HTR-8/SVneo (cell line): ENCODE results near the gene DRC7.
"Not testable (repeated sequence)": the region's sequence is repeated elsewhere in the genome, so short reads cannot be mapped to it uniquely, and the experiment has no call there.

ENCODE experiments used
- DNase-seq: peaks from one replicate; pipeline ENCODE4 v3.0.0; 2011; ENCODE audit warnings: low spot score, mixed read lengths; ENCODE audit not compliant: insufficient read length
- FAIRE-seq: peaks from 2 replicates; lab custom pipeline; 2011; peaks lifted over from hg19 to GRCh38; lab: Jason Lieb, UNC

DRC7 gene

DNA sequence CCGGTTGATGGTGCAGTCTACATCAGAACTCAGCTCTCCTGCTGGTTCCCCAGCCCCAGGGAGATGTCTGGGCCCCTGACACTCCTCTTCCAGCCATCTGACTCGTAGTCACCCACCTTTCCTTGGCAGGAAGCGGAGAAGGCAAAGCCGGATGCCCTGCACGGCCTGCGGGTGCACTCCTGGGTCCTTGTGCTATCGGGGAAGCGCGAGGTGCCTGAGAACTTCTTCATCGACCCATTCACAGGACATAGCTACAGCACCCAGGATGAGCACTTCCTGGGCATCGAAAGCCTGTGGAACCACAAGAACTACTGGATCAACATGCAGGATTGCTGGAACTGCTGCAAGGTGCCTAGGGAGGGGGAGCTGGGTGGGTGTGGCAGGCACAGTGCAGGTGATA lies 12.7 kb downstream of the DRC7 start:
- FAIRE-seq (no peak), DNase-seq (no peak)

DNA sequence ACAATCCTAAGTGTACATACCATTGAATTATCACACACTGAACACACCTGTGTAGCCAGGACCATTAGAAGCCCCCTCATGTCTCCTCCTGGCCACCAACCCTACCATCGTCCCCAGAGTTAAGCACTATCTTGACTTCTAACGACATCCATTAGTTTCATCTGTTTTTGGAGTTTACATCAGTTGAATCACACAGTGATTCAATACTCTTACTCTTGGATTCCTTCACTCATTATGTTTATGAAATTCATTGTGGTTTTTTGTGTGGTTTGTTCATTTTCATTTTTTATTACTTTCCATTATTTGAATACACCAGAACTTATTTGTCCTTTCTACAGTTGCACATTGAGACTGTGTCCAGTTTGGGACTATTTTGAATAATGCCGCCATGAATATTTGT lies 13.6 kb downstream of the DRC7 start:
- FAIRE-seq = no peak

DNA sequence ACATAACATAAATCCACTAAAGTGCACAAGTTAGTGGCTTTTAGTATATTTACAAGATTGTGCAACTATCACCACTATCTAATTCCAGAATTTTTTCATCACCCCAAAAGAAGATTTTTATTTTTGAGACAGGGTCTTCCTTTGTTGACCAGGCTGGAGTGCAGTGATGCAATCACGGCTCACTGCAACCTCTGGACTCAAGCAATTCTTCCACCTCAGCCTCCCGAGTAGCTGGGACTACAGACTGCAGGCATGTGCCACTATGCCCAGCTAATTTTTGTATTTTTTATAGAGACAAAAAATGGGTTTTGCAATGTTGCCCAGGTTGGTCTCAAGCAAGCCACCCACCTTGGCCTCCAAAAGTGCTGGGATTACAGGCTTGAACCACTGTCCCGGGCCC lies 15.1 kb downstream of the DRC7 start:
- FAIRE-seq (no peak), DNase-seq (no peak)

More for the DNA sequence above, 13.6 kb downstream of the DRC7 start:
- DNase-seq = no peak

DNA sequence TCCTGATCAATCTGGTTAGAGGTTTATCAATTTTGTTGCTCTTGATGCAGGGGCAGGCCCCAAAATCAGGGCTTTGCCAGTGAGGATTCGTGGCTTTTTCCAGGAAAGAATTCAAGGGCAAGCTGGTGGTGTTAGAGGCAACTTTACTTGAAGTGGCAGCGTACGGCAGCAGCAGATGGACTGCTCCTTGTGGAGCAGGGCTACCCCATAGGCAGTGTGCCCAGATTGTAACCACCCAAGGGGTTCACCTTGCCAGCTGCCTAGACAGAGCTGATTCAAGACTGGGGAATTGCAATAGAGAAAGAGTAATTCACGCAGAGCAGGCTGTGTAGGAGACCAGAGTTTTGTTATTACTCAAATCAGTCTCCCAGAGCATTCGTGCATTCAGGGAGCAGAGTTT lies 16.7 kb downstream of the DRC7 start:
- FAIRE-seq = no peak
- no peak for DNase-seq

DNA sequence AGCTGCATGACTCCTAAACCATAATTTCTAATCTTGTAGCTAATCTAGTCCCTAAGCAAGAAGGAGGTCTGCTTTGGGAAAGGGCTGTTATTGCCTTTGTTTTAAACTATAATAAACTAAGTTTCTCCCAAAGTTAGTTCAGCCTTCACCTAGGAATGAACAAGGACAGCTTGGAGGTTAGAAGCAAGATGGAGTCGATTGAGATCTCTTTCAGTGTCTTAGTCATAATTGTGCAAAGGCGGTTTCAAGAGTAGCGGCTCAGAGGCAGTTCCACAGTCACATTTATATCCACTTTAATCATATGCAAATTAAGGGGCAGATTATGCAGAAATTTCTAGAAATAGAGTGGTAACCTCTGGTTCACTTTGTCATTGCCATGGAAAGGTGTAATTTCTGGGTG lies 17.4 kb downstream of the DRC7 start:
- FAIRE-seq (no peak), DNase-seq (no peak)

DNA sequence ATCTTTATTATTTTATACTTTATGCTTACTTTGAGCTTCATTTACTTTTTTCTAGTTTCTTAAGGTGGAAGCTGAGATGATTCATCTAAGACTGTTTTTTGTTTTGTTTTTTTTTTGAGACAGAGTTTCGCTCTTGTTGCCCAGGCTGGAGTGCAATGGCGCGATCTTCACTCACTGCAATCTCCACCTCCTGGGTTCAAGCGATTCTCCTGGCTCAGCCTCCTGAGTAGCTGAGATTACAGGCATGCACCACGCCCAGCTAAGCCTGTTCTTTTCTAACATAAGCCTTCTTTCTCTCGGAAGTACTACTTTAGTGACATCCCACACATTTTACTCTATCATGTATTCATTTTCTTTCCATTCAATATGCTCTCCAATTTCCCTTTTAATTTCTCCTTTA lies 18.0 kb downstream of the DRC7 start:
- FAIRE-seq, DNase-seq: not testable (repeated sequence)

DNA sequence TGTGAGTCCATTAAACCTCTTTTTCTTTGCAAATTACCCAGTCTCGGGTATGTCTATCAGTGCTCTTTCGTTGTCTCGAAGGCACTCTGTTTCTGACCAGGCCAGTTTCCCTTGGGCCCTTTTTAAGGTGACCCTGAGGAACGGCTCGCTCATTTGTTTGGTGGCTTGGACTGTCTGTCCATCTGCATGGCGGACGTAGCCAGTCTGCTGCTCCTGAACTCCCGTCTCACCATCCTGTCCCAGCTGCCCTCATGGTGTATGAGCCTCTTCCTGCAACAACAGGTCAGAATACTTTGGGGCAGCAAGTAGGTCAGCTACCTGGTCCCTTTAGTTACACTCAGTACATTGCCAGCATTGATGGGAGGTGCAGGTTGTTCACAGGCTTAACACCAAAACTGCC lies 19.0 kb downstream of the DRC7 start:
- FAIRE-seq (peak; percentile 36), DNase-seq (no peak)

DNA sequence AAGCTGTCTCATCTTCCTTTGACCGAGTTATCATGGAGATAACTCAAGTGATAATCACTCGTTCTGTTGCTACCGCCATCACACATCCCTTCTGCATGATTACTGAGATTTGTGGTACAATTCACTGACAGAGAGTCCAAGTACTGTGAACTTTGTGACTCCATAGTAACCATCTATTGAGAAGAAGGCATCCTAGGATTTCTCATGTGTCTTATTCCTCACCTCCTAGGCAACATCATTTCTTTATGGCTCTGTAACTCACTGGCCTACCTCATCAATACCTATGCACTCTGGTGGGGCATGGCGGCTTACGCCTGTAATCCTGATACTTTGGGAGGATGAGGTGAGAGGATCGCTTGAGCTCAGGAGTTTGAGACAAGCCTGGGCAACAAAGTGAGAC lies 19.4 kb downstream of the DRC7 start:
- peak; percentile 13 for FAIRE-seq
- no peak for DNase-seq

DNA sequence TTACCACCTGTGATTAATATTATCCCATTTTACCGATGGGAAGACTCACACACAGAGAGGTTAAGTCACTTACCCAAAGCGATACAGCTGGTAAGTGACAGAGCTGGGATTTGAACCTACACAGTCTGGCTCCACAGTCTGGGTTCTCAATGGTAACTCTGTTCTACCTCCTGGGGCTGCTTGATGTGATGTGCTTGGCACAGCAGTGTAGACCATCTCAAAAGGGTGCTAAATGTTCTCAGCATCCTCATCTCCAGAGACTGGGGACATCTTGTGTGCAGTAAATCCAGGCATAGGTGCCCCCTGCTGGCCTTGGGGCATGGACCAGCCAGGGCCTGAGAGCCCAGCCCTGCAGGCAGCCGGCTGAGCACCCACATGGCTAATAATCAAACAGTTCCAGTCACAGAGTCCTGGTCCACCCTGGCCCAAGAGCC lies 25.6 kb downstream of the DRC7 start:
- FAIRE-seq (peak; percentile 84), DNase-seq (peak; percentile 66)

DNA sequence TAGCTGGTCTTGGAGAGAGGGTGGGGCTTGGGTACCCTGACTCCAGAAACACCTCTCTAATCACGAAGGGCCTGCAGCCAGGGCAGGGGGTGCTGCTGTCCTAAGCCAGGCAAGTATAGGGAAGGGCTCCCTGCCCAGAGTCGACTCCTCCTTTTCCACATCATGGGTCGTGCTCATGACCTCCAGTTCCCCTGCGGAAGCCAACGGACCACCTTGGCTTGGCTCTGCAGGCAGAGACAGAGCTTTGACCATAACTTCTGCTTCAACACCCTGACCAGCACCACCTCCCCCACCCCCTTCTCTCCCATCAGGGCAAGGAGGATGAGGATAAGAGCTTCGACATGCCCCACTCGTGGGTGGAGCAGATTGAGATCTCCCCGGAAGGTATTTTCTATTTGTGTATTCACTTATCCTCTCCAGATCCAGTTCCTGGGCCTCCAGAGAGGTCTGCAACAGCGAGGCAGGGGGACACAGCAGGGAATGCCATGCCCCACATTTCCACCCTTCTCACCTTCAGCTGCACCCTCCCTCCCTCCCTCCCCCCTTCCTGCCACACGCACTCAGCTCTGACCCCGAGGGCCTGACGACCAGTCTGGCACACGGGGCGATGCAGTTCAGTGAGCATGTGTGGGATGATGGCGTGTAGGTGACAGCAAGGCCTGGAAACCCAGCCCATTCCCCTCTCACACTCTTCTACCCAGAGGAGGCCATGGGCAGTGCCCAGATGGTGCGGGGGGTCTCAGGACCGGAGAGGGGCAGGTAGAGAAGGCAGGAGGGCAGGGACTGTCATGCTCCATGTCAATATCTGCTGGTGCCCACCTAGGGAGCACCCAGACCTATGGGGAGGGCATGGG lies 27.0 kb downstream of the DRC7 start:
- DNase-seq (no peak), FAIRE-seq (peak; percentile 54)

DNA sequence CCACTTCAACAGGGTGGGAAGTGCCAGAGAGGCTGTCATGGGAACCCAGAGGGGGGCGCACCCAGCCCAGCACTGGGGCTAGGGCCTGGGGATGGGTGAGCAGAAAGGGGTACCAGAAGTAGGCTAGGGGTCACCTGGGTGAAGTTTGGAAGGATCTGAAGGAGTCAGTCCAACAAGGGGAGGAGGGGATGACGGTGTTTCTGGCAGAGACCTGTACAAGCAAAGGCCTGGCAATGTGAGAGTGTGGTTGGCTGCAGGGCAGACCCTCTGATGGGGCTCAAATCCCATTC lies 27.5 kb downstream of the DRC7 start:
- no peak for DNase-seq
- no peak for FAIRE-seq

DNA sequence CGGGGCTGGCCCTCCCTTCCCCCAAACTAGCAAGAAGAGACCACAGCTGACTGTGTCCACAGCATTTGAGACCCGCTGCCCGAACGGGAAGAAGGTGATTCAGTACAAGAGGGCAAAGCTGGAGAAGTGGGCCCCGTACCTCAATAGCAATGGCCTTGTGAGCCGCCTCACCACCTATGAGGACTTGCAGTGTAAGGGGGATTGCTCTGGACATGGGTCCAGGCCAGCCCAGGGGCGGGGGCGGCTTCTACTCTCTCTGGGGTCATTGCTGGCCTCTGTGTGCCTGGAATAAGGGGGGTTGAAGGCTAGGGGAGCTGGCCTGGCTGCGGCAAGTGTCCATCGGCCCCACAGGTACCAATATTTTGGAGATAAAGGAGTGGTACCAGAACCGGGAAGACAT lies 28.0 kb downstream of the DRC7 start:
- DNase-seq (no peak), FAIRE-seq (no peak)

DNA sequence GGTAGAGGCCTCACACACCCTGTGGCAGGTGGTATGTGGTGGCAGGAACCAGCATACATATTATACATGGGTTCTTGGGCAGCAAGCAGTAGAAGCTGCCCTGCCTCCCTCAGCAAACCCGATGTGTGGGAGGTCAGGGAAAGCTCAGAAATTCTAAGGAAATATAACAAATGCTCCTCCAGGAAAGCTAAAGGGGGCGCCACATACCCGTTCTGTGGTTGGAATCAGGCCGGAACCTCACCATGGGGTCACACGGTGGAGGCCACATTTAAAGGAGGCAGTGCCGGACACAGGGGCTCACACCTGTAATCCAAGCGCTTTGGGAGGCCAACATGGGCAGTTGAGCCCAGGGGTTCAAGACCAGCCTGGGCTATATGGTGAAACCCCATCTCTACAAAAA lies 28.6 kb downstream of the DRC7 start:
- no peak for FAIRE-seq

DNA sequence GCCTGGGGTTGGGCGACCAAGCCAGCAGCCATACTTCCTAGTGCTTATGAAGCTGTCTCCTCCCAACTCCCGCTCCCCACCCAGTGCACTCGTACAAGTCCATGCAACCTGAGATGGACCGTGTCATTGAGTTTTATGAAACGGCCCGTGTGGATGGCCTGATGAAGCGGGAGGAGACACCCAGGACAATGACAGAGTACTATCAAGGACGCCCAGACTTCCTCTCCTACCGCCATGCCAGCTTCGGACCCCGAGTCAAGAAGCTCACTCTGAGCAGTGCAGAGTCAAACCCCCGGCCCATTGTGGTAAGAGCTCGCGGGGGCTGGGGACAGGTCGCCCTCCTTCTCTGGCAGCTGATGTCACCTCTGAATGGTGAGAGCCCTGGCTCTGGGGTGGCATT lies 29.9 kb downstream of the DRC7 start:
- FAIRE-seq = no peak

More for the DNA sequence above, 28.6 kb downstream of the DRC7 start:
- no peak for DNase-seq

DNA sequence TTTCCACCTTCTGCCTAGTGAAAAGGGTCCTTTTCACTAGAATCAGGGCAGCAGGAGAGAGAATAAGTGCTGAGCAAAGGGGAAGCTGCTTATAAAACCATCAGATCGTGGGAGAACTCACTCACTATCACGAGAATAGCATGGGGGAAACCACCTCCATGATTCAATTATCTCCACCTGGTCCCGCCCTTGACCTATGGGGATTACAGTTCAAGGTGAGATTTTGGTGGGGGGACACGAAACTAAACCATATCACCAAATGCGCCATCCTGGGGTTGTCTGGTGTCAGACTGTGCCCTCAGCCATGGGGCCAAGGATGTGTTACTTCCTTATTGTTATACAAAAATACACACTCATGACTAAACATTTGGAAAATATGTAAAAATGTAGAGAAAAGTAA lies 30.5 kb downstream of the DRC7 start:
- DNase-seq = no peak
- peak; percentile 75 for FAIRE-seq

More for the DNA sequence above, 29.9 kb downstream of the DRC7 start:
- no peak for DNase-seq

DNA sequence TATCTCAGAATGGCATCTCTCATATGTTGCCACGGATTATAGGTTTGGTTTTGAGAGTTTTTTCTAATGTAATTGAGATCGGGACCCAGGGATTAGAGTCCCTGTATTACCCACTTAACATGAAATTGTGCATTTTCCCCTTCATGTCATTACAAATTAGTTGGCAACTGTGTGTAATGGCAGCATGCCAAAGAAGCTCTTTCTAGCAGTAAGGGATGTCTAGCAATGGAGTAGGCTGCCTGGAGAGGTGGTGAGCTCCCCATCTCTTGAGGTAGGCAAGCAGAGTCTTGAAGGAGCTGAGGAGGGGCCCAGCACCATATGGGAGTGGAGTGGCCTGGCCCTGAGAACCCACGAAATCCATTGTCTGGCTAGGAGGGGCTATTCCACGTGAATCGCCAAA lies 30.9 kb downstream of the DRC7 start:
- DNase-seq = no peak

DNA sequence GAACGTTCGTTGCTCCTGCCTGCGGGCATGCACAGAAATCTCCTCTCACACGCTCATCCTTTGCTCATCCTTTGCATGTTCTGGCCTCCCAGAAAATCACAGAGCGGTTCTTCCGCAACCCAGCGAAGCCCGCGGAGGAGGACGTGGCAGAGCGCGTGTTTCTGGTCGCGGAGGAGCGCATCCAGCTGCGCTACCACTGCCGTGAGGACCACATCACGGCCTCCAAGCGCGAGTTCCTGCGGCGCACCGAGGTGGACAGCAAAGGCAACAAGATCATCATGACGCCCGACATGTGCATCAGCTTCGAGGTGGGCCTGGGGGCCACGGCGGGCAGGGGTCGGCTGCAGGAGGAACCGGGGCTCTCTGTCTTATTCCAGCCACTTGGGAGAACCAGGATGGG lies 31.4 kb downstream of the DRC7 start:
- FAIRE-seq (peak; percentile 16), DNase-seq (no peak)

More for the DNA sequence above, 30.9 kb downstream of the DRC7 start:
- FAIRE-seq = no peak

DNA sequence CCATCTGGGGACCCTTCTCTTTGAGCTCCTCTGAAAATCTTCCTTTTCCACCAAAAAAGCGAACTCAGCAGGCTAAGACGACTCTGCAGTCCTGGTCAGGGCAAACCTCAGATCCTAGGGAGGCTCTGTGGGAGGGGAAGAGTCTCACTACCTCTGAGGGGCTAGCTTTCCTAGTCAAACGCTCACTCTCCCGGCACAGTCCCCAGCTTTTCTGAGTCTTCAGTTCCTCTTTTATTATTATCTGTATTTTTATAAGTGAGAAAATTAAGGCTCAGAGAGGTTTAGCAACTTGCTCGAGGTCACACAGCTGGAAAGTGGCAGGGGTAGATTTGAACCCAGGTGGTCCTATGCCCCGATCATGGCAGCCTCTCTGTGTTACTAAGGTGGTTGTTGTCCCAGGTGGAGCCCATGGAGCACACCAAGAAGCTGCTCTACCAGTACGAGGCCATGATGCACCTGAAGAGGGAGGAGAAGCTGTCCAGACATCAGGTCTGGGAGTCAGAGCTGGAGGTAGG lies 31.9 kb downstream of the DRC7 start:
- FAIRE-seq = no peak
- DNase-seq = no peak

DNA sequence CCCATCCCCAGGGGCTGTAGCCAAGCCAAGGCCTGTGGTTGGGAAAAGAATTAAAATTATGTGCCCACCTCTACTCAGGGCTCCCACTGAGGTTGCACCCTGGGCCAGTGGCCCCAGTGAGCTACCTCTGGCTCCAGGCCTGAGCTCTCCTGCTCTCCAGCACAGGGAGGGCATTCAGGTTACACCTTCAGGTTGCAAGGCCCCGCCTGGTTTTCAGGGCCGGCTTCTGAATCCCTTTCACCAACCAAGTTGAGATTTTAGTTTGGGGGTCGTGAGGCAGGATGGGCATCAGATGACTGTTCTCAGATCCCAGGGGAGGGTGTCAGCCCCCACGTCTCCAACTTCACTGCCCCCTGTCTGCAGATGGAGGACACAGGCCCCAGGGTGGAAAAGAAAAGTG lies 33.0 kb downstream of the DRC7 start:
- DNase-seq = no peak
- no peak for FAIRE-seq

DNA sequence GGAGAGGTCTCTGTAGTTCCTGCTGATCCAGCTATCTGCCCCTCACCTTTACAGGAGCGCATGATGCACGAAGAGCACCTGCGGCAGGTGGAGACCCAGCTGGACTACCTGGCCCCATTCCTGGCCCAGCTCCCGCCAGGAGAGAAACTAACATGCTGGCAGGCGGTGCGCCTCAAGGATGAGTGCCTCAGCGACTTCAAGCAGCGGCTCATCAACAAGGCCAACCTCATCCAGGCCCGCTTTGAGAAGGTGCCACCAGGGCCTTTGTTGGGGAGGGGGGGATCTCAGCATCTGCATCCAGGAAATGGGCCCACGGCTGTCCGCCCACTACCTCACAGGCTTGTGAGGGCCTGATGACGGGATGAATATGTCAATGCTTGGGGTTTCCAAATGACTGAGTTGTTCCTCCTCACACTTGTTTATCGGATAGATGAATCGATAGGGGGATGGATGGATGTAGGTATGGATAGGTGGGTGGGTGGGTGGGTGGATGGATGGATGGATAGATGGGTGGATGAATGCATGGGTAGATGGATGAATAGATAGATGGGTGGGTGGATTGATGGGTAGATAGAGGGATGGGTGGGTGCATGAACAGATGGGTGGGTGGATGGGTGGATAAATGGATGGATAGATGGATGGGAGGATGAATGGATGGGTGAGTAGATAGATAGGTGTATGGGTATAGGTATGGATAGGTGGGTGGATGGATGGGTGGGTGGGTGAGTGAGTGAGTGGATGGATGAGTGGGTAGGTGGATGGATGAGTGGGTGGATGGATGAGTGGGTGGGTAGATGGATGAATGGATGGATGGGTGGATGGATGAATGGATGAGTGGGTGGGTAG lies 34.0 kb downstream of the DRC7 start:
- FAIRE-seq (no peak), DNase-seq (no peak)

DNA sequence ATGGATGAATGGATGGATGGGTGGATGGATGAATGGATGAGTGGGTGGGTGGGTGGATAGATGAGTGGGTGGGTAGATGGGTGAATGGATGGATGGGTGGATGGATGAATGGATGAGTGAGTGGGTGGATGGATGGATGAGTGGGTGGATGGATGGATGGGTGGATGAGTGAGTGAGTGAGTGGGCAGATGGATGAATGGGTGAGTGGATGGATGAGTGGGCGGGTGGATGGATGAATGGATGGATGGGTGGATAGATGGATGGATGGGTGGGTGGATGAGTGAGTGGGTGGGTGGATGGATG lies 34.5 kb downstream of the DRC7 start:
- FAIRE-seq (no peak), DNase-seq (no peak)
